ENCODE data around the gene ITPR3. TPM values are rescaled to one million over a fixed set of nuclear protein-coding genes. Genes with fewer than 3 reads are reported as not detected.

Gene ITPR3
- total RNA-seq, 1 experiment from 2014 or later, result 103 TPM

- Histone ChIP-seq H3K9me2 (ENCODE audit: insufficient read depth) (no peaks in the 10 kb centered on the region), H3K27ac (ENCODE audit: low read depth, low read length) (no peak overlapping the region), H3K4me3 (replicated peaks in 1 of 2; ENCODE audit: low read depth in 1 of 2, low read length in 2 of 2) (no peak overlapping the region), H2AFZ (ENCODE audit: low read depth, low read length, poor library complexity, severe bottlenecking) (no peak overlapping the region), H3K36me3 (ENCODE audit: control insufficient read depth in 1 of 2, insufficient read depth in 2 of 2, low read length in 2 of 2) (no peaks in the 10 kb centered on the region), H4K20me1 (ENCODE audit: insufficient read depth) (no peaks in the 10 kb centered on the region), H3K79me2 (ENCODE audit: insufficient read depth, low read length) (no peaks in the 10 kb centered on the region), H3K4me1 (ENCODE audit: control insufficient read depth in 1 of 2, insufficient read depth in 2 of 2, low read length in 2 of 2) (peaks cover 0 to 2% of the 10 kb centered on the region in 2 experiments; a peak in 1 of 4 replicates), H3K4me2 (ENCODE audit: low read length) (no peak overlapping the region), H3K27me3 (ENCODE audit: insufficient read depth, low read length) (peaks cover 3% of the 10 kb centered on the region; the same call in 1 of the 2 replicates), H3K9me3 (ENCODE audit: control insufficient read depth in 1 of 2, insufficient read depth in 1 of 2, low read depth in 1 of 2, low read length in 2 of 2) (no peaks in the 10 kb centered on the region), H3K9ac (ENCODE audit: low read length) (no peak overlapping the region)
- ChIA-PET CTCF (no interaction called here), POLR2A (no interaction called here), RAD21 (ENCODE audit: low non-redundant PET in 1 of 2, low total read pairs in 2 of 2, uncharacterized antibody in 2 of 2, unreplicated experiment in 2 of 2) (no interaction called here)
- TF ChIP-seq CBX3 (IDR thresholded peaks at IDR 0.05; ENCODE audit: low read depth) (no peak), SRF (IDR thresholded peaks at IDR 0.05; ENCODE audit: low read depth) (no peak), EGR1 (IDR thresholded peaks at IDR 0.05; ENCODE audit: low read depth) (no peak), YY1 (IDR thresholded peaks at IDR 0.05; ENCODE audit: extremely low read depth, insufficient replicate concordance, low read depth, low read length) (no peak)
- ATAC-seq (no peak), DNase-seq (ENCODE audit: low read depth, low spot score) (no peak)
- intact Hi-C loops (cut with micrococcal nuclease), result no loop called here
- no TSS peak for BruUV-seq (replicated peaks)
These were observed 117.0 kb downstream of the ITPR3 start for GRCh38 chr6:33738153-33738552.

DNA sequence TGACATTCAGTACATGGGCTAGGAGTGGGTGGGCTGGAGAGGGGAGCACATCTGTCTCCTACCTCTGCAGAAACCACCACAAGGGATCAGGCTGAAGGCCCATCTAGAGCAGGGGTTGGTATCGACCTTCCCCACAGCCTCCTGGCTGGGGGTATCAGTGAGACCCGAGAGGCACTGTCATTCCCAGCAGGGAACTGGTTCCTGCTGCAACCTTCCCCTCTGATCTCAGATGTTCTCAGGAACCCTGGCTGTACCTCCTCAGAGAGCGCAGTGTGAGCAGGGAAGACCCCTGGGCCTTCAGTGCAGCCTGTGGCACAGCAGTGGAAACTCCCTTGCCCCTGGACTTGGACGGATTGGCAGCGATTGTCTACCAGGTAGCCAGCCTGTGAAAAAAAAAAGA is 117.8 kb downstream of the ITPR3 start:
- DNase-seq (ENCODE audit: low read depth, low spot score) (no peak), ATAC-seq (no peak)
- Histone ChIP-seq H3K27ac (ENCODE audit: low read depth, low read length) (no peak overlapping the region), H3K27me3 (ENCODE audit: insufficient read depth, low read length) (peaks cover 6% of the 10 kb centered on the region; the same call in 1 of the 2 replicates), H3K36me3 (ENCODE audit: control insufficient read depth in 1 of 2, insufficient read depth in 2 of 2, low read length in 2 of 2) (no peaks in the 10 kb centered on the region), H3K9ac (ENCODE audit: low read length) (no peak overlapping the region), H2AFZ (ENCODE audit: low read depth, low read length, poor library complexity, severe bottlenecking) (no peak overlapping the region), H4K20me1 (ENCODE audit: insufficient read depth) (no peaks in the 10 kb centered on the region), H3K4me2 (ENCODE audit: low read length) (no peak overlapping the region), H3K9me3 (ENCODE audit: control insufficient read depth in 1 of 2, insufficient read depth in 1 of 2, low read depth in 1 of 2, low read length in 2 of 2) (no peaks in the 10 kb centered on the region), H3K79me2 (ENCODE audit: insufficient read depth, low read length) (no peaks in the 10 kb centered on the region), H3K4me1 (ENCODE audit: control insufficient read depth in 1 of 2, insufficient read depth in 2 of 2, low read length in 2 of 2) (peaks cover 0 to under 1% of the 10 kb centered on the region in 2 experiments; a peak in 1 of 4 replicates), H3K9me2 (ENCODE audit: insufficient read depth) (no peaks in the 10 kb centered on the region), H3K4me3 (replicated peaks in 1 of 2; ENCODE audit: low read depth in 1 of 2, low read length in 2 of 2) (no peak overlapping the region)
- ChIA-PET CTCF (no interaction called here), RAD21 (ENCODE audit: low non-redundant PET in 1 of 2, low total read pairs in 2 of 2, uncharacterized antibody in 2 of 2, unreplicated experiment in 2 of 2) (no interaction called here), POLR2A (no interaction called here)
- no TSS peak for BruUV-seq (replicated peaks)
- TF ChIP-seq POLR2AphosphoS5 (IDR thresholded peaks at IDR 0.05; ENCODE audit: low read depth, low read length), result no peak
- no peak for TF ChIP-seq SIN3A (IDR thresholded peaks at IDR 0.05; ENCODE audit: low read depth)
- intact Hi-C loops (cut with micrococcal nuclease), result no loop called here
